HL-60 (cell line): ENCODE measurements around the gene OPRL1.
"Not testable (repeated sequence)": the region's sequence is repeated elsewhere in the genome, so short reads cannot be mapped to it uniquely, and the experiment has no call there.

Source experiments
- DNase-seq, 2 experiments: peaks; one replicate each; pipeline ENCODE4 v3.0.0-alpha.2; 2010 to 2020; ENCODE audit warnings: low read depth in 1 of 2, low spot score in 1 of 2
- H3K27ac ChIP-seq: fragments of 250-450 bp; sonication (Bioruptor Pico); replicated peaks from 2 replicates; pipeline ENCODE4 v1.5.1; 2020; ENCODE audit warnings: mild to moderate bottlenecking, moderate library complexity
- H3K27me3 ChIP-seq: fragments of 250-450 bp; sonication (Bioruptor Pico); 2 replicates; pipeline ENCODE4 v1.5.1; 2021; ENCODE audit warnings: mild to moderate bottlenecking, moderate library complexity; ENCODE audit not compliant: insufficient read depth, poor library complexity, severe bottlenecking
- H3K4me3 ChIP-seq: replicated peaks from 2 replicates; pipeline ENCODE4 v1.5.1; 2011; ENCODE audit warnings: mild to moderate bottlenecking, control low read depth, low read length; ENCODE audit not compliant: insufficient read depth
- CTCF ChIP-seq: IDR thresholded peaks from one replicate; pipeline ENCODE4 v1.5.1; 2011; ENCODE audit warnings: low read length, control low read depth, inconsistent platforms; ENCODE audit not compliant: insufficient read depth
- GABPA ChIP-seq: IDR thresholded peaks from 2 replicates; pipeline ENCODE4 v1.6.1; 2012; ENCODE audit warnings: low read depth
- POLR2AphosphoS5 ChIP-seq: IDR thresholded peaks from 2 replicates; pipeline ENCODE4 v1.6.1; 2012; ENCODE audit warnings: low read depth
- REST ChIP-seq: IDR thresholded peaks from 2 replicates; pipeline ENCODE4 v1.6.1; 2012; ENCODE audit warnings: low read depth; ENCODE audit not compliant: insufficient replicate concordance
- SPI1 ChIP-seq: IDR thresholded peaks from 2 replicates; pipeline ENCODE4 v1.6.1; 2012; ENCODE audit warnings: low read depth, mild to moderate bottlenecking, borderline replicate concordance

The OPRL1 gene

GRCh38 chr20:64121586-64121985 is 41.7 kb downstream of the OPRL1 start:
- no peak for DNase-seq
- Histone ChIP-seq H3K27ac (no peak overlapping the region), H3K4me3 (no peak overlapping the region), H3K27me3 (peaks cover 4% of the 10 kb centered on the region)
- TF ChIP-seq POLR2AphosphoS5: no peak
- no peak for TF ChIP-seq GABPA
- TF ChIP-seq SPI1: no peak
- no peak for TF ChIP-seq CTCF
- no peak for TF ChIP-seq REST

- not testable (repeated sequence) for H3K27ac ChIP-seq, H3K4me3 ChIP-seq, DNase-seq, H3K27me3 ChIP-seq
Measured at GRCh38 chr20:64122927-64123326, 43.0 kb downstream of the OPRL1 start.

- not testable (repeated sequence) for DNase-seq, H3K4me3 ChIP-seq, H3K27me3 ChIP-seq, H3K27ac ChIP-seq
Measured at GRCh38 chr20:64123517-64123916, 43.6 kb downstream of the OPRL1 start.

GRCh38 chr20:64129146-64129782 is 49.4 kb downstream of the OPRL1 start:
- no peak for DNase-seq

More at GRCh38 chr20:64129146-64129782, 49.4 kb downstream of the OPRL1 start:
- Histone ChIP-seq H3K27me3 (peaks cover under 1% of the 10 kb centered on the region), H3K4me3 (no peak overlapping the region), H3K27ac (no peak overlapping the region)
- no peak for TF ChIP-seq REST
- TF ChIP-seq SPI1: no peak
- TF ChIP-seq GABPA: no peak
- no peak for TF ChIP-seq CTCF
- no peak for TF ChIP-seq POLR2AphosphoS5
